NT2/D1 (cell line): ENCODE data around the gene MAGED4.

Source experiments
- YY1 ChIP-seq: IDR thresholded peaks from 2 replicates; pipeline ENCODE4 v1.6.1; 2011; ENCODE audit not compliant: insufficient read length, insufficient read depth
- ZNF274 ChIP-seq: IDR thresholded peaks from 2 replicates; pipeline ENCODE4 v1.6.1; 2011; ENCODE audit warnings: mild to moderate bottlenecking, low read depth, low read length

DNA sequence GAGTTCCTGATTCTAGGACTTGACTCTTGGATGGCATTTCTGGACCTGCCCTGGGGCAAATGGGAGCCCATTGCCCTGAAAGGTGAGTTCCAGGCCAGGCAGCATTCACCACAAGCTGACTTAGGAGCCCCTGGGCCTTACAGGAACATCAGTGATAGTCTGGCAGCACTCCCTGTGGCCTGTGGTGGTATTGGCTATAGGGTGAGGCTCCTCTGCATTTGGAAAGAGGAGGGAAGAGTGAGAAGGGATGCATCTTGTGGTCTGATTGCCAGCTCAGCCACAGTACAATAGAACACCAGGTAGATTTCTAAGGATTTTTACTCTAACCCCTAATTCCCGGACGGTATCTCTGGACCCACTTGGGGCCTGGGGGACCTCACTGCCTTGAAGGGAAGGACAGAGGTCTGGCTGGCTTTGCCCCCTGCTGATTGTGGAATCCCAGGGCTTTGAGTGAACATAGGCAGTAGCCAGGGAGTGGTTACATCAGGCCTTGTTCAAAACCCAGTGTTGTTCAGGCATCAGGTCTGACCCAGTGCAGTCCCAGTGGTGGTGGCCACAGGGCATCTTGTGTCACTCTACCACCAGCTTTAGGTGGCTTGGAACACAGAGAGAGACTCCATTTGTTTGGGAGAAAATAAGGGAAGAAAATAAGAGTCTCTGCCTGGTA, 32.9 kb downstream of the MAGED4 start:
- TF ChIP-seq YY1 (no peak), ZNF274 (no peak)
